CD4-positive, alpha-beta T cell treated with Interleukin-17A for 4 hours (primary cell): Measurements from ENCODE around the gene RIPPLY2.
"Not testable (repeated sequence)": the region's sequence is repeated elsewhere in the genome, so short reads cannot be mapped to it uniquely, and the experiment has no call there.

Source experiments
- DNase-seq: peaks from one replicate; pipeline ENCODE4 v3.0.0-alpha.2; 2020; ENCODE audit warnings: mixed read lengths

Gene RIPPLY2, protein sequence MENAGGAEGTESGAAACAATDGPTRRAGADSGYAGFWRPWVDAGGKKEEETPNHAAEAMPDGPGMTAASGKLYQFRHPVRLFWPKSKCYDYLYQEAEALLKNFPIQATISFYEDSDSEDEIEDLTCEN

DNA sequence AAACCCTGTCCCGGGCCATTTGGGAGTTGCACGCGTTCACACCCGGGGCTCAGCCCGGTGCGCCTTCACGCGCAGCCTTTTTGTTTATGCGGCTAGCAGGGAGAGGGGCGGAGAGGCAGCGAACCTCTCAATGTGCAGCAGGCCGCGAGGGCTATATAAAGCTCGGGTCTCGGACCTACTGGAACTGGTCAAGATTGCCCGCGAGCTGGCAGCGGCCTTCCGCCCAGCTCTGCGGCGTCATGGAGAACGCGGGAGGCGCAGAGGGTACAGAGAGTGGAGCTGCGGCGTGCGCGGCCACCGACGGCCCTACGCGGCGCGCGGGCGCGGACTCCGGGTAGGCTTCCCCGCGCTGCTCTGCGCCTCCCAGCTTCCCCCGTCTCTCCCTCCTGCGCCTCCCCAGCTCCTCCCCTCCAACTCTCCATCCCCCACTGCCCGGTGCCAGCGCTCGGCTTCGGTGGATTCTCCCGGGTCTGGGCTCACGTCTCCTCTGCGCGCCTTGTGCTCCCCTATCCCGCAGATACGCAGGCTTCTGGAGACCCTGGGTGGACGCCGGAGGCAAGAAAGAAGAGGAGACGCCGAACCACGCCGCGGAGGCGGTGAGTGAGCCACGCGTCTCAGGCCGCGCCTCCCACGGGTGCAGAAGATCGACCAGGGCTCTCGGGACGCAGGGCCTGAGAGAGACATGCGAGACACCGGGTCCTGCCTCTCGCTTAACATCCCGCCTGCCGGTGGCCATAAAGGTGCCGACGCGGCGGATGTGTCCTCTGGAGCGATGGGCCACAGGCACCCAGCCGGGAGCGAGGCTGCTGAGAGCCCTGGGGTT is at the start of gene RIPPLY2:
Gene RIPPLY2 (plus strand): TSS at position 183 of the 823 bp plus-strand sequence. CDS start 57 bp downstream, at position 240.
- no peak for DNase-seq

DNA sequence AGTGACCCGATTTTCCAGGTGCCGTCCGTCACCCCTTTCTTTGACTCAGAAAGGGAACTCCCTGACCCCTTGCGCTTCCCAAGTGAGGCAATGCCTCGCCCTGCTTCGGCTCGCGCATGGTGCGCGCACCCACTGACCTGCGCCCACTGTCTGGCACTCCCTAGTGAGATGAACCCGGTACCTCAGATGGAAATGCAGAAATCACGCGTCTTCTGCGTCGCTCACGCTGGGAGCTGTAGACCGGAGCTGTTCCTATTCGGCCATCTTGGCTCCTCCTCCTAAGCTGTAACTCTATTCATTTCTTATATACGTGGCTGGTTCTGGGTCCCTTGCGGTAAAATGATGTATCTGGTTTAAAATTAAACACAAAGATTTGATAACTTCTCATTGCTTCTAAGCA is 49.7 kb upstream of the RIPPLY2 start:
- DNase-seq: not testable (repeated sequence)

DNA sequence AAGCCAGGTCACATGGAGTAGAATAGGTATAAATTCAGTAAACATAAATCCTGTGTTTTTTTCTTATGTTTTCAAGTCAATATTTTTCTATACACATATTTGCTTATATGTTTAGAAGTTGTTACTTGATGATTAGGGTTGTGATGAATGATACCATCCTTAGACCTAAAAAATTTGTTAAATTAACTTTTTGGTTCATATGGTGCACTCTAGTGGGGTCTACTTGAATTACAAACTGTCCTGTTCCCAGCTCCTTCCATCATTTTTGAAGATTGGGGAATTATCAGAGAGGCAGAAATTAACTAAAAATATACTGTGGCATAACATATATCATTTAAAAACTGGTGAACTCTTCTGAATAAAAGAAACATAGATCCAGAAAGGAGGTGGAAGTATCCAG is 48.3 kb upstream of the RIPPLY2 start:
- no peak for DNase-seq

DNA sequence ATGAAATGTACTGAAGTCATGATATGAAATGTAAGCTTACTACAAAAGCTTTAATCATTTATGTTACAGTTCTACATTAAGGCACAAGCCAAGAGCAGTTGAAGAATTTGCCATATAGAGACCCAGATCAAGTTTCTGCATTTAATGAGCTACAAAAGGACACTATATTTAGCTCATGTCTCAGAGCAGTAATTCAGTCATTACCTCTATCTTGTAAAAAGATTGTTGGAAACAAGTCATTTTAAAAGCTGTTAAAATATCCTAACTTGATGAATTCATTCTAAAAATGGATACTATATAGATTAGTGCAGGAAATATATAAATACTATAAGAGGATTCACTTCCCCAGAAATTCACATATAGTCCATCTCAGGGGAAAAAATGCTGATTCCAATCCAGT is 45.2 kb upstream of the RIPPLY2 start:
- no peak for DNase-seq

DNA sequence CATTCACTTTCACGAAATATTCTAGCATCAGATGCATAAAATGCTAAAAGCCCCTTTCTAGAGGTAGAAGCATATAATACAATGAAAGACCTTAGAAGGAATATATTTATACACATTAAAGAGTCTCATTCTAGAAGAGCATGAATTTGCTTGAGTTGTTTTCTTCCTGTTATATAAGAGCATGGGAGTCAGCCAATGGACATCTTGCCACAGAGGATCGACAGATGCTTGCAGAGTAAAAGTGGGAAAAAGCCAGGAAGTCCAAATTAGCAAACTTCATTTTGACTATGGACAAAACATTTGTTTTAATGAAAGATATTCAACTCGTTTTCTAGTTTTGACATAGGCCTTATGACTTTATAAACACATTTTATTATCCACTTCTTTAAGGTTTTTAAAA is 44.2 kb upstream of the RIPPLY2 start:
- DNase-seq: no peak

DNA sequence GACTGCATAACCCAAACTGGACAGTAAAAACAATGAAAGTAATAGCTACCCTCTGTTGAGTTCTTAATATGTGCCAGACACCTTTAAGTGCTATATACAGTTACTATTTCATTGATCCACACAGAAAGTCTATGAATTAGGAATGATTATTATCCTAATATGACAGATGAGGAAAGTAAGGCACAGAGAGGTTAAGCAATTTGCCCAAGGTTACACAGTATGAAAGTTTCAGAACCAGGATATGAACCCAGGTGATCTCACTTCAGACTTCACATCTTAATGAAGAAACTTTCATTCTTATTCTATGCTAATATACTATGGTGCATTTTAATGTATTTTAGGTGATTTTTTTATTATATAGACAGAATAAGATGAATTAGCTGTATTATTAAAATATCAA is 40.6 kb upstream of the RIPPLY2 start:
- no peak for DNase-seq

DNA sequence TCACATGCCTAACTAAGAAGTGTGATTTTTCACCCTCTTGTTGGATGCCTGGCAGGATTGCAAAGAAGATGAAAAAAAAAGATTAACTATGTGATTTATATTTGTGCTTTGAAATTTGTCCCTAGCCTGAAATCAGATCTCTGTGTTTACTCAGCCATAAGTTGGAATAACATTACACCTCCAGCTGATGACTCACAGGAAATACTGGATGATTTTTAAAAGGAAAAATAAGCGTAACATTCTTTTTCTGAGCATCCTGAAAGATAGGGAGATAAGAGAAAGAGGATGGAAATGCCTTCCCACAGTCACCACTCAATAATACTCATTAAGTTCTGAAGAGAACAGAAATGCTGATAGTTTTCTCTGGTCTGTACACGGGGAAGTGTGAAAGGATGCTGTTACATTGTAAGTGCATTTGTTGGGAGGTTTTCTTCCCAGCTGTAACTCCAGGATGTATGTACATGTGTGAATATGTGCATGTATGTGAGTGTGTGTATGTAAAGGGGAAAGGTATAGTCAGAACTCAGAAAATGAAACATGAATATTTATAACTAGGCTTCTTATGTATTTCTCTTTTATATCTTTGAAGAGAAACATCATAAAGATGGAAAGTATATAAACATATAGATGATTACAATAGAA is 37.4 kb upstream of the RIPPLY2 start:
- no peak for DNase-seq

DNA sequence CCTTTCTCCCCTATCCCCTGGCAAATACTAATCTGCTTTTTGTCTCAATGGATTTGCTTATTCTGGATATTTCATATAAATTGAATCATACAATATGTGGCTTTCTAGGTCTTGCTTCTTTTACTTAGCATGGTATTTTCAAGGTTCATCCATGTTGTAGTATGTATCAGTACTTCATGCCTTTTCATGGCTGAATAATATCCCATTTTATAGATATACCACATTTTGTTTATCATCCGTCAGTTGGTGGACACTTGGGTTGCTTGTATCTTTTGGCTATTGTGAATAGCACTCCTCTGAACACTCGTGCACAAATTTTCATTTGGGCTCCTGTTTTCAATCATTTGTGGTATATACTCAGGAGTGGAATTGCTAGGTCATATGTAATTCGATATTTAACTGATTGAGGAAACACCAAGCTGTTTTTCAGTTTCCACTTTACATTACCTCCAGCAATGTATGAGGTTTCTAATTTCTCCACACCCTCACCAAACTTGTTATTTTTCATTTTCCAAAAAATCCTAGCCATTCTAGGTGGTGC is 30.5 kb upstream of the RIPPLY2 start:
- DNase-seq: no peak

DNA sequence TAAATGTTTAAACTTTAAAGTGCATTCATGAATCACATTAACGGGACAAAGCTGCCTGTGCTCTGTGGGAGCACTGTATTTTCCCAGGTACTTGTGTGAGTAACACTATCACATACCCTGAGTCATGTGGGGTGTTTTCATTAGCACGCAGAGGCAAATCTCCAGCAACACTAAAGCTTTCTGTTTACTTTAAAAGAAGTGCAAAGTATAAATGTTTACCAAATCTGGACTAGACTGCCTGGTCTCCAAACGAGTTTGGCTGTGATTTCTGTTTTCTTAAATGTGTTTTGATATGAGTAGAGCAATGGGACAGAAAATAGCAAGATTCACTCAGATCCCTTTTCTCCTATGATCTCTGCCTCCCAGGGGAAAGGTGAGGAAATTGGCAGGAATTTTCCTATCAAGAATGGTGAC is 28.8 kb upstream of the RIPPLY2 start:
- DNase-seq: no peak

DNA sequence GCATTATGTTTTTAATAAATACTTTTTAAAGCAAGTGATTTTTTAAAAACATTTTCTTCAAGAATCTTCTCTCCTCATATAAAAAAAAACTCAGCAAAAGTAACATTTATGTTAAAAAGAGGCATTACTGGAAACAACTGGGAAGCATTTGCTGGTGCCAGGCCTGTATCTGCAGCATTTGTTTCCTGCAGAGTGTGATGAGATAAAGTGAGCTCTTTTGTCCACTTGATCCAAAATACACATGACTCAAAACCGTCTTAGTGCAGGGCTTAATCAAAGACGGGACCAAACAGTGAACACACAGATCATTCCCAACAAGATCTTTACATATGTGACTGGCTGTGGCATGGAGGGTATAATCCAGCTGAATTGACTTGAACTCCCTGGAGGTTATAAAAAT is 28.3 kb upstream of the RIPPLY2 start:
- no peak for DNase-seq

DNA sequence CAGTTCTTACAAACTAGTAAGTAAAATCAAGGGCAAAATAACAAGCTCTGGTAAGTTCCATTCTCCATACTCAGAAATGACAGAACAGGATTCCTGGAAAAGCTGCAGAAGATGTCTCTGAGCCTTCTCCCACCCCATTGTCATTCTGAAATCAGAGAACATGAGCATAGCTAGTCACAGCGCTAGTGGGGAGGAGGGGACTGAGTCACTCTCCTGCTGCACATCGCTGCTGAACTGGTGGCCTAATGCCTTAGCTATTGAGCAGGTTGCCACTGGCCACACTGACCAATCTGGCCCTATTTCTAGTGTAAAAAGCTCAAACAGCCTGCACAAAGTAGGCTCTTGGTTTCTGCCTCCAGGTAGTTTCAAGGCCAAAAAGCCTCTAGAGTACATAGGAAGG is 26.1 kb upstream of the RIPPLY2 start:
- DNase-seq: no peak

DNA sequence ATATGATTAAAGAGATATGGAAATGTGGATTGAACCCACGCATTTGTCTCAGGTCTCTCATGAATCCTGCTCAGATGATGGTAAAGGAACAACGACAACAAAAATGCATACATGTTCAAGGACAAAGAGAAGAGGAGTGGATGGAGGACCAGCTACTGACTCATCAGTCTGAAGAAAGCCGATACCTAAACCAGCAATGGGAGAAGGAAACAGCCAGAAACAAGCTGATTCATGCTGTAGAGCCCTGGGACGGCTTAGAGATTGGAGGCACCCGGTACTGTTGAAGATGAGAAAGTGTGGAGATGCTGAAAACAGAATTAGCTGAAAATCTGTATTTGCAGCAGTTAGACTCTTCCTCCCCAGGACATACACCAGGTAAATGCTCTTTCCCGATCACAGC is 14.4 kb upstream of the RIPPLY2 start:
- DNase-seq: no peak

DNA sequence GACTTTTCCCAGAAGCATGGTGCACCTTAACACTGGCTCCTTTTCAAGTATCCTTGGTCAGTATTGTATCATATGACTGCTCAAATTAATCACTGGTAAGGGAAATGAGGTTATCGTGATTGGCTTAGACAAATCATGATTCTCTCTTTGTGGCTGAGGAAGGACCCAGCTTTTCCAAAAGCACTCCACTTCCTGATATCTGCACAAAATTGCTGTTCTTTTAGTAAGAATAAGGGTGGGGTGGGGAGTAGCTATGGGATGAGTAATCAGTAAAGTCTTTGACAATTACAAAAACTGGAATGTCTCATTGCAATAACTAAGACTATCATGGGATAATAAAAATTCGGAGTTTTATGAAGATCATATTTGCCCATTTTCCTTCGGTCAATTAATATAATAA is 9.0 kb upstream of the RIPPLY2 start:
- DNase-seq: no peak

DNA sequence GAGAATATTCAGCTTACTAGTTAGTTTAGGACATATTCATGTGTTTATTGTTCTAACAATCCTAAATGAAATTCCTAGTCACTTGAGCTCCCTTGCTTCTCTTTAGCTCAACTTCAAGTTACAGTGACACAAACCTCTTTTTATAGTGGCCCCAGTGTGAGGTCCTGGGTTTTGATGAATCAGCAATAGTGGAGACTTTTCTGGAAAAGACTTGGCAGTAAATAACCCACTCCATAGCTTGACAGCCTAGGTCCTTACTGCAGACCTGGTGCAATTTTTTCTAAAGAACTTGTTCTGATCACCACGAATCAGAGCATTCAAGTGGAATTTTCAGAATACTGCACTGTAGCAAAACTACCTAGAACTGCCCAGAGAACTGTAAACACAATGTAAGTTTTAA is 6.9 kb upstream of the RIPPLY2 start:
- no peak for DNase-seq

DNA sequence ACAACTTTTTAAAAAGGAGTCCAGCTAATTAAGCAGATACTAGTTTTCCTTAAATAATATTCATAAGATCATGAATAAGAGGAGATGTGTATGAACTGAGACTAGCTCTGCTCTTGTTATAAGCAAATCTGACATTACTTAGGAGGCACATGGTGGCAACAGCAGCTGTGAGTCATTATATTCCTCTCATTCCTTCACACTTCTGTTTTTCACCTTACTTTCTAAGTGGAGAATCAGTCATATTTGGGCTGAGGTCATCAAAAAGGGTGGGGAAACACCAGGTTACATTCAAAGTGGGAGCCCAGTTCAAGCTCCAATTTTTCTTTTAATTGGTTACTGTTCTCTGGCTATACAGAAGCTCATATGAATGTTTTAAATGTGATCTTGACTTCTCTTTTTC is 6.0 kb upstream of the RIPPLY2 start:
- DNase-seq: no peak

DNA sequence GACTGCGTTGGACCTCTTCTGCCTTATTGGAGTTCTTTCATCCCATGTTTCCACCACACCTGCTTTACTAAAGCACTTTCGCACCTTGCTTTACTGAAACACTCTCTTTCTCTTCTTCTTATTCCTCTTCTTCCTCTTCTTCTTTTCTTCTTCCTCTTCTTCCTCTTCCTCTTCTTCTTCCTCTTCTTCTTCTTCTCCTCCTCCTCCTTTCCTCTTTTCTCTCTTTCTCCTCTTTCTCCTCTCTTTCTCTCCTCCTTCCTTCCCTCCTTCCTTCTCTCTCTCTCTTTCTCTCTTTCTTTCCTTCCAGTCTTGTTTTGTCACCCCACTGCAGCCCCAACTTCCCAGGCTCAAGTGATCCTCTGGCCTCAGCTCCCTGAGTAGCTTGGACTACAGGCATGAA is 4.0 kb upstream of the RIPPLY2 start:
- DNase-seq: no peak

DNA sequence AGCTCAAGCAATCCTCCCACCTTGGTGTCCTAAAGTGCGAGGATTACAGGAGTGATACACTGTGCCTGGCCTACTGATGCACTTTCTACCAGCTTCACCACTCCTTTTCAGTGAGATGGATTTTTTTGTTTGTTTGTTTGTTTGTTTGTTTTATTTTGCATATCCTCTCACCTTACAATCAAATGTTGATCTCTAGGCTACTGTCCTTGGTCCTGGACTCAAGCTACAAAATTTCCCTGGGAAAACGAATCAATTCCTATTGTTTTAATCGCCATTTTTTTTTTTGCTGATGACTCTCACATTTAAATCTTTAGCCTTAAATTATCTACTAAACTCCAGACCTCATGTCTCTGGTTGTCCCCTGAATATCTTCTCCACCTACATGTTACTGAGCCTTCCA is 3.5 kb upstream of the RIPPLY2 start:
- DNase-seq: no peak

DNA sequence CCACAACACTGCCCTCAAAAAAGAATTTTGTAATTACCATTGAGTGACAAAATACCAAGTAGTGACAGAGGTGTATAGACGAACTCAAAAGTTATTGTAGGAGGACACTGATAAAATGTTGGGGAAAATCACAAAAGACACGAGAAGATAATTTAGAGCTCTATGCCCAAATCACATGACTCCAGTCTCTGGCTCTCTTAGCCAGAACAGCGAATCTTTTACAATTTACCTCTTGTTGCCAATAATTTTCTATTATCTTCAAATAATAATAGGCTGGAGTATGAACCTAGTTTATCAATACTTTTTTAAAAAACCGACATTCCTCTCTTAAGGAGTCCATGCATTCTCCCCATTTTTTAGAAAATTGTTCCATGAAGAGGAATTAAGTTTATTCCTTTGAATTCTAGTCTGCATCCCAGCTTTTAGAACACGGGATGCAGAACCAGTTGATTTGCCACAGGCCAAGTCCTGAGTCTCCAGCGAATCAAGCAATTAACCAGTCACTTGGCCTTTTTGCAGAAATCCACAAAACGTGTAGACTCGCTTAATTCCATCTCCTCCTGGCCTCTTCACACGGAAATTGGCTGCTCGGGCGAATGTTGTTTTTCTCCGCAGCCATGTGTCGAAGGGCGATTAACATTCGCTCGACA is 507 bp upstream of the RIPPLY2 start:
- DNase-seq: no peak

DNA sequence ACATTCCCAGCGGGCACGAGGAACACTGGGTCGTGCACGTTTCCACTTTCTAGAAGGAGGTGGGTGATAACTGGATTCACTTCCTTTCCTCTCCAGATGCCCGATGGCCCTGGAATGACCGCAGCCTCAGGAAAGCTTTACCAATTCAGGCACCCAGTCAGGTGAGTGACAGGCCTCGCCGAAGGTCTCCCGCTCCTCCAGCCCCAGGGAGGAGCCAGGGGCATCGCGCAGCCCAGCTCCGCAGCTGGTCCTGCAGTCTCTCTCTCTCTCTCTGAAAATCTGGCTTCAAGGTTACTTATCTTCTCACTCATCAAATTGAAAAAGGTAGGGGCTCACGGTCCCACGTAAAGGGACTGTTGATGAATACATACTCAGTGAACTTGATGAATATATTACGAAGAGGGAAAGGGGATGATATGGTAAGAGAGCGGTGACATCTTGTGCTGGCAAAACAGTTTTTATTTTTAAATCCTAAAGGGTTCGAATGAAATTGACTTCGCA is 891 bp downstream of the RIPPLY2 start:
- DNase-seq: no peak

DNA sequence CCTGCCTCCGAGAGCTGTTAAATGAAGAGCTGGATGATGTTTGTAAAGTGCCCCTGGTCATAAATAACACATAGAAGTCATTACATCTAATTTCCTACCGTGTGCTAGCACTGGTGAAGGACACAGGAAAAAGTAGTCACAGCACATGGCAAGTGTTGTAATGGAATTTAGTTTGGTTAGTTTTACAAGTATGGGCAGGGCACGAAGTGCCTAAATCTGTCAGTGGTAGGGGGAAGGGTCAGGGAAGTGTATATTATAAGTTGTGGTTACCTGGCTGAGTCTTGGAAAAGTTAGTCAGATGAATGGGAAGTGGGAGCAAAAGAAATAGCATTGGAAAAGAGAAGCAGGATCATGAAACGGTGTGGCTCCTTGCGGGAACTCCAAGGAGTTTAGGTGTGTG is 1.6 kb downstream of the RIPPLY2 start:
- DNase-seq: no peak

DNA sequence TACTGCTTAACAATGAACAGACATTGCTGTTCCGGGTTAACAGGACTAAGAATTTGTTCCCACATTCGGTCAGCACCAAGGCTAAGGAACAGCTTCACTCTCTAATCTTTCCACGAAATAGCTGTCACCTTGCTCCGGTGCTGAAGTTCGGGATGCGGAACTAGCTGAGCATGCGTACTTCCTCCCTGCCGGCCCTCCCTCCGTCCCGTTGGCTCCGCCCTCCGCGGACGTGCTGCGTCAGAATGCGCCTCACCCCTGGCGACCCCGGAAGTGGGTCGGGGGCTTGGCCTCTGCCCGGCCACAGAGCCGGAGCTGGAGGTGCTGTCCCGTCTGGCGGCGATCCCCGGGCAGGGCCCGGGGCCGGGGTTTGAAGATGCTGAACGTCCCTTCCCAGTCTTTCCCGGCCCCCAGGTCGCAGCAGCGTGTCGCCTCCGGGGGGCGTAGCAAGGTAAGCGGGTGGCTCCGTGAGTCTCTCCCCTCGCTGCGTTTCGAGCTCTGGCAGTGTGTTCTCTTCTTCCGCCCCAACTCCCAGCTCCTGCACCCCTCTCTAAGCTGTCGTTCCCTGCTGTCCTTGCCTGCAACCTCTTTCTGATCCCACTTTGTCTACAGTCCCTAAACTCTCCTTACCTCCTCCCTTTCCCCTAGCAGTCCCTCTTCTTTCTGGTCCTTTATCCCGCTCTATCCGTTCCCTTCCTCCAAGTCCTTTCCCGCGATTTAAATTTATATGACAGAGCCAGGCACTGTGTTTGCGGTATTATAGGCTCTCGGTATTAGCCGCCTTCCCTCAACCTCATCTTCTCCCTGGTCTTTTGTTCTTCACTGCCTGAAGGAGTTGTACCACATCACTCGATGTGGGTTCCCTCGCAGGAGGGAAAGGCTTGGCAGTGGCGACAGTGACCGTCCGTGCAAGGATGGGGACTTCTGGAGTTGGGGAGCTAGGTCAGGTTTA is 6.5 kb downstream of the RIPPLY2 start, which contains the start of gene CYB5R4:
Gene CYB5R4 (plus strand): TSS at position 280 of the 949 bp plus-strand sequence. CDS start 94 bp downstream, at position 374.
- peak; percentile 94 for DNase-seq

DNA sequence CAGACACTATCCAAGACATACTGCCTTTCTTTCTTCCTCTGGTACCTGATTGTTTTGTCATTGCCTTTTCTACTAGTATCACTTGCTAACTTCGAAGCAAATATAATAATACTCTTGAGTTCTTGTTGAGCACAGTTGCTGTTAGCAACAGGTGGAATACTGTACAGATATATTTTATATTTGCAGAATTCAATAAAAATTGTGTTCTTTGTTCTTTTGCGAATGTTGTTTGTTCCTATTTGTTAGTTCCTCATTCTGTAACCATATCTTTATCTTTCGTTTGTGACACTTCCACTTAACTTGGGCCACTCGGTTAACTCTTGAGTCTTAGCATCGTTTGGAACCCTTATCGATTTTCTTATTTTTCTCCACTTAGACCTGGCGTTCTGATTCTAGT is 7.2 kb downstream of the RIPPLY2 start:
- DNase-seq: no peak
